GM12891 (cell line): ENCODE data around the gene RNF157.

Experiments used
- POLR2A ChIP-seq: IDR thresholded peaks from 2 replicates; pipeline ENCODE4 v1.6.1; 2011; ENCODE audit warnings: low read depth, low read length, control low read depth
- POLR2AphosphoS5 ChIP-seq: IDR thresholded peaks from 2 replicates; pipeline ENCODE4 v1.6.1; 2011; ENCODE audit warnings: low read depth, low read length, control low read depth
- POU2F2 ChIP-seq: IDR thresholded peaks from 2 replicates; pipeline ENCODE4 v1.6.1; 2011; ENCODE audit warnings: low read depth, mild to moderate bottlenecking, control low read depth, low read length, moderate library complexity
- TAF1 ChIP-seq: IDR thresholded peaks from 2 replicates; pipeline ENCODE4 v1.6.1; 2011; ENCODE audit warnings: low read depth, low read length, control low read depth

GRCh38 chr17:76150712-76151622 is 89.3 kb downstream of the RNF157 start:
- no peak for TF ChIP-seq POLR2AphosphoS5
- no peak for TF ChIP-seq POLR2A
- no peak for TF ChIP-seq TAF1
- no peak for TF ChIP-seq POU2F2
